HepG2 (cell line): ENCODE data around the gene LTB4R. TPM values are rescaled to one million over a fixed set of nuclear protein-coding genes. Genes with fewer than 3 reads are reported as not detected.

Source experiments
- EP300 ChIP-seq, 3 experiments: sonication (generic) in 1 of 3; formaldehyde crosslinking in 1 of 3; IDR thresholded peaks; 2 replicates each; pipeline versions ENCODE4 v1.5.1 to v1.6.1; 2011 to 2020; ENCODE audit warnings: low read depth in 2 of 3, low read length in 2 of 3, borderline replicate concordance in 1 of 3, improper control_type of control experiment in 1 of 3, mild to moderate bottlenecking in 1 of 3, missing genetic modification reagents in 1 of 3, moderate library complexity in 1 of 3
- GLI4 ChIP-seq: sonication (generic); formaldehyde crosslinking; IDR thresholded peaks from 2 replicates; pipeline ENCODE4 v1.5.1; 2020; ENCODE audit warnings: missing genetic modification reagents, mild to moderate bottlenecking, moderate library complexity, borderline replicate concordance
- HMGXB4 ChIP-seq, 2 experiments: sonication (generic) in 1 of 2; formaldehyde crosslinking in 1 of 2; IDR thresholded peaks; 2 replicates each; pipeline versions ENCODE4 v1.4.0 to v1.6.1; 2018 to 2020; ENCODE audit warnings: missing genetic modification reagents in 2 of 2, borderline replicate concordance in 1 of 2, low read depth in 1 of 2, mild to moderate bottlenecking in 1 of 2, missing biosample characterization in 1 of 2
- IKZF1 ChIP-seq: fragments of 450-650 bp; IDR thresholded peaks from 2 replicates; pipeline ENCODE4 v1.7.1; 2016
- MEIS2 ChIP-seq: sonication (generic); formaldehyde crosslinking; IDR thresholded peaks from 2 replicates; pipeline ENCODE4 v1.9.0; 2021; ENCODE audit warnings: mild to moderate bottlenecking, missing genetic modification reagents
- NAIF1 ChIP-seq: sonication (generic); formaldehyde crosslinking; IDR thresholded peaks from 2 replicates; pipeline ENCODE4 v1.5.0; 2020; ENCODE audit warnings: mild to moderate bottlenecking, missing genetic modification reagents, borderline replicate concordance
- POLR2A ChIP-seq, 2 experiments: IDR thresholded peaks; 2 replicates each; pipeline ENCODE4 v1.6.1; 2011; ENCODE audit warnings: low read depth in 2 of 2, low read length in 2 of 2, mild to moderate bottlenecking in 1 of 2, moderate library complexity in 1 of 2; ENCODE audit not compliant: insufficient read depth in 1 of 2
- ZNF30 ChIP-seq: sonication (generic); formaldehyde crosslinking; IDR thresholded peaks from 2 replicates; pipeline ENCODE4 v1.5.0; 2020; ENCODE audit warnings: mild to moderate bottlenecking, missing genetic modification reagents
- ZNF557 ChIP-seq: sonication (generic); formaldehyde crosslinking; IDR thresholded peaks from 2 replicates; pipeline ENCODE4 v1.4.0; 2020; ENCODE audit warnings: missing genetic modification reagents
- ZNF629 ChIP-seq: sonication (generic); formaldehyde crosslinking; conservative IDR thresholded peaks from 2 replicates; pipeline ENCODE4 v1.5.0; 2020; ENCODE audit warnings: missing genetic modification reagents
- ZNF674 ChIP-seq: sonication (generic); formaldehyde crosslinking; IDR thresholded peaks from 2 replicates; pipeline ENCODE4 v1.5.0; 2020; ENCODE audit warnings: low read depth, mild to moderate bottlenecking, missing genetic modification reagents
- polyA plus RNA-seq, 8 experiments: library from polyadenylated mRNA; depleted of rRNA in 3 of 8; stranded (reverse) in 7 of 8; unstranded in 1 of 8; fragments of >200 nt; fragmentation: Illumina TruSeq in 4 of 8; extraction: Trizol in 4 of 8; gene quantifications; 2 replicates each; pipeline versions ENCODE4 v1.2.1 to v1.2.3, GENCODE V29; 2011 to 2016; ENCODE audit warnings: low read depth in 4 of 8, missing spikeins in 1 of 8, mixed read lengths in 1 of 8; ENCODE audit not compliant: insufficient read depth in 1 of 8
- total RNA-seq, 5 experiments: library from RNA; depleted of rRNA; stranded (reverse); fragments of >200 nt; fragmentation: Illumina TruSeq; extraction: Trizol; gene quantifications; 2 replicates each; pipeline ENCODE4 v1.2.3, GENCODE V29; 2016; ENCODE audit warnings: low read depth in 1 of 5
- TF ChIP-seq, protein P1 (sequence below): sonication (generic); formaldehyde crosslinking; conservative IDR thresholded peaks from 2 replicates; pipeline ENCODE4 v1.4.0; 2020; ENCODE audit warnings: missing genetic modification reagents
- TF ChIP-seq, protein P2 (sequence below): sonication (generic); formaldehyde crosslinking; IDR thresholded peaks from 2 replicates; pipeline ENCODE4 v1.4.0; 2020; ENCODE audit warnings: missing genetic modification reagents
- TF ChIP-seq, protein P3 (sequence below): sonication (generic); formaldehyde crosslinking; IDR thresholded peaks from 2 replicates; pipeline ENCODE4 v1.5.0; 2020; ENCODE audit warnings: mild to moderate bottlenecking, missing genetic modification reagents, borderline replicate concordance

Gene LTB4R
- total and polyA plus RNA-seq, 2 of the 13 experiments (the other 11 are each of a cell fraction or from before 2014, with no cell fraction given): 3.2 to 8.2 TPM

- TF ChIP-seq, protein P1, sequence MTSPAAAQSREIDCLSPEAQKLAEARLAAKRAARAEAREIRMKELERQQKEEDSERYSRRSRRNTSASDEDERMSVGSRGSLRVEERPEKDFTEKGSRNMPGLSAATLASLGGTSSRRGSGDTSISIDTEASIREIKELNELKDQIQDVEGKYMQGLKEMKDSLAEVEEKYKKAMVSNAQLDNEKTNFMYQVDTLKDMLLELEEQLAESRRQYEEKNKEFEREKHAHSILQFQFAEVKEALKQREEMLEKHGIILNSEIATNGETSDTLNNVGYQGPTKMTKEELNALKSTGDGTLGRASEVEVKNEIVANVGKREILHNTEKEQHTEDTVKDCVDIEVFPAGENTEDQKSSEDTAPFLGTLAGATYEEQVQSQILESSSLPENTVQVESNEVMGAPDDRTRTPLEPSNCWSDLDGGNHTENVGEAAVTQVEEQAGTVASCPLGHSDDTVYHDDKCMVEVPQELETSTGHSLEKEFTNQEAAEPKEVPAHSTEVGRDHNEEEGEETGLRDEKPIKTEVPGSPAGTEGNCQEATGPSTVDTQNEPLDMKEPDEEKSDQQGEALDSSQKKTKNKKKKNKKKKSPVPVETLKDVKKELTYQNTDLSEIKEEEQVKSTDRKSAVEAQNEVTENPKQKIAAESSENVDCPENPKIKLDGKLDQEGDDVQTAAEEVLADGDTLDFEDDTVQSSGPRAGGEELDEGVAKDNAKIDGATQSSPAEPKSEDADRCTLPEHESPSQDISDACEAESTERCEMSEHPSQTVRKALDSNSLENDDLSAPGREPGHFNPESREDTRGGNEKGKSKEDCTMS (CRISPR knock-in tag): no peak
- TF ChIP-seq HMGXB4 (CRISPR knock-in tag; IDR thresholded peaks at IDR 0.05; ENCODE audit: borderline replicate concordance in 1 of 2, low read depth in 1 of 2): peak; percentile 68 to 90
- TF ChIP-seq, protein P2, sequence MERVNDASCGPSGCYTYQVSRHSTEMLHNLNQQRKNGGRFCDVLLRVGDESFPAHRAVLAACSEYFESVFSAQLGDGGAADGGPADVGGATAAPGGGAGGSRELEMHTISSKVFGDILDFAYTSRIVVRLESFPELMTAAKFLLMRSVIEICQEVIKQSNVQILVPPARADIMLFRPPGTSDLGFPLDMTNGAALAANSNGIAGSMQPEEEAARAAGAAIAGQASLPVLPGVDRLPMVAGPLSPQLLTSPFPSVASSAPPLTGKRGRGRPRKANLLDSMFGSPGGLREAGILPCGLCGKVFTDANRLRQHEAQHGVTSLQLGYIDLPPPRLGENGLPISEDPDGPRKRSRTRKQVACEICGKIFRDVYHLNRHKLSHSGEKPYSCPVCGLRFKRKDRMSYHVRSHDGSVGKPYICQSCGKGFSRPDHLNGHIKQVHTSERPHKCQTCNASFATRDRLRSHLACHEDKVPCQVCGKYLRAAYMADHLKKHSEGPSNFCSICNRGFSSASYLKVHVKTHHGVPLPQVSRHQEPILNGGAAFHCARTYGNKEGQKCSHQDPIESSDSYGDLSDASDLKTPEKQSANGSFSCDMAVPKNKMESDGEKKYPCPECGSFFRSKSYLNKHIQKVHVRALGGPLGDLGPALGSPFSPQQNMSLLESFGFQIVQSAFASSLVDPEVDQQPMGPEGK (CRISPR knock-in tag): no peak
- no peak for TF ChIP-seq ZNF674 (CRISPR knock-in tag)
- no peak for TF ChIP-seq MEIS2 (CRISPR knock-in tag)
- no peak for TF ChIP-seq IKZF1
- no peak for TF ChIP-seq EP300 (IDR thresholded peaks at IDR 0.05; ENCODE audit: low read depth in 2 of 2, low read length in 2 of 2)
- 0 out of 2 replicates have a peak, but pooled peaks have one; percentile 3 for TF ChIP-seq EP300 (CRISPR knock-in tag; IDR thresholded peaks at IDR 0.05; ENCODE audit: borderline replicate concordance)
- TF ChIP-seq GLI4 (CRISPR knock-in tag): no peak
- TF ChIP-seq ZNF557 (CRISPR knock-in tag): no peak
- TF ChIP-seq ZNF629 (CRISPR knock-in tag): no peak
- no peak for TF ChIP-seq NAIF1 (CRISPR knock-in tag)
- TF ChIP-seq, protein P3, sequence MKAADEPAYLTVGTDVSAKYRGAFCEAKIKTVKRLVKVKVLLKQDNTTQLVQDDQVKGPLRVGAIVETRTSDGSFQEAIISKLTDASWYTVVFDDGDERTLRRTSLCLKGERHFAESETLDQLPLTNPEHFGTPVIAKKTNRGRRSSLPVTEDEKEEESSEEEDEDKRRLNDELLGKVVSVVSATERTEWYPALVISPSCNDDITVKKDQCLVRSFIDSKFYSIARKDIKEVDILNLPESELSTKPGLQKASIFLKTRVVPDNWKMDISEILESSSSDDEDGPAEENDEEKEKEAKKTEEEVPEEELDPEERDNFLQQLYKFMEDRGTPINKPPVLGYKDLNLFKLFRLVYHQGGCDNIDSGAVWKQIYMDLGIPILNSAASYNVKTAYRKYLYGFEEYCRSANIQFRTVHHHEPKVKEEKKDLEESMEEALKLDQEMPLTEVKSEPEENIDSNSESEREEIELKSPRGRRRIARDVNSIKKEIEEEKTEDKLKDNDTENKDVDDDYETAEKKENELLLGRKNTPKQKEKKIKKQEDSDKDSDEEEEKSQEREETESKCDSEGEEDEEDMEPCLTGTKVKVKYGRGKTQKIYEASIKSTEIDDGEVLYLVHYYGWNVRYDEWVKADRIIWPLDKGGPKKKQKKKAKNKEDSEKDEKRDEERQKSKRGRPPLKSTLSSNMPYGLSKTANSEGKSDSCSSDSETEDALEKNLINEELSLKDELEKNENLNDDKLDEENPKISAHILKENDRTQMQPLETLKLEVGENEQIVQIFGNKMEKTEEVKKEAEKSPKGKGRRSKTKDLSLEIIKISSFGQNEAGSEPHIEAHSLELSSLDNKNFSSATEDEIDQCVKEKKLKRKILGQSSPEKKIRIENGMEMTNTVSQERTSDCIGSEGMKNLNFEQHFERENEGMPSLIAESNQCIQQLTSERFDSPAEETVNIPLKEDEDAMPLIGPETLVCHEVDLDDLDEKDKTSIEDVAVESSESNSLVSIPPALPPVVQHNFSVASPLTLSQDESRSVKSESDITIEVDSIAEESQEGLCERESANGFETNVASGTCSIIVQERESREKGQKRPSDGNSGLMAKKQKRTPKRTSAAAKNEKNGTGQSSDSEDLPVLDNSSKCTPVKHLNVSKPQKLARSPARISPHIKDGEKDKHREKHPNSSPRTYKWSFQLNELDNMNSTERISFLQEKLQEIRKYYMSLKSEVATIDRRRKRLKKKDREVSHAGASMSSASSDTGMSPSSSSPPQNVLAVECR (CRISPR knock-in tag): no peak; the same call in none of the 2 replicates
- TF ChIP-seq ZNF30 (CRISPR knock-in tag): no peak
- TF ChIP-seq POLR2A (IDR thresholded peaks at IDR 0.05; ENCODE audit: insufficient read depth in 1 of 2, low read depth in 2 of 2, low read length in 2 of 2): no peak; a peak in 1 of 4 replicates
Measured at GRCh38 chr14:24296341-24297157, 14.8 kb upstream of the LTB4R start (continued).
